ENCODE results near the gene AGPAT4.
"Not testable (repeated sequence)": the region's sequence is repeated elsewhere in the genome, so short reads cannot be mapped to it uniquely, and the experiment has no call there.

Gene AGPAT4

GRCh38 chr6:161200610-161201370 lies 73.1 kb downstream of the AGPAT4 start:
- DNase-seq (ENCODE audit: low spot score): no peak

- no peak for DNase-seq (ENCODE audit: low spot score)
Measured at GRCh38 chr6:161199850-161200249, 74.0 kb downstream of the AGPAT4 start.

DNA sequence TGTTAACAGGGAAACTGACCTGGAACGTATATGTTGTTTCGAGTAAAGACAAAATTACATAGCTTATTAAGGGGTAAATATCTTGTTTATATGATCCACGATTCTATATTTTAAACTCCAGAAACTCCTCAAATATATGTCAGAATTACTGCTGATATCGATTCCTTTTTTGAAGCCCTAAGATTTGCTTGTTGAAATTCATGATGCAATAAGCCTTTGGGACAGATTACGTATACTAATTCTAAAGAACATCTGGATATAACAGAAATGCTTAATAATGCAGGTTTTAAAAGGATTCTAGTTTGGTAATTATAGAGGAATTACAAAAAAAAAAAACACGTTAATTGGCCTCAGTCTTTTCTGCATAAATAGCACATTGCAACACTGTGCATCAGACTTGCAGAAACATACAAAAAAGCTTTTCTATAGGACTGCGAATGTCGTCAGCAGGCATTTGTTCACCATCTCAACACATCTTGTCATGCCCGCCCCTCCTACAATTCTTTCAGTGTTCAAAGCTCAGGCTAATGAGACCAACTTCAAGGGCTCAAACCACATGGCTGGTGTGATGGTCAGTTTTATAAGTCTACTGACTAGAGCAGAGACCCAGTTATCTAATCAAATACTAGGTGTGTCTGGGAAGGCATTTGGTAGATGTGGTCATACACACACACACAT lies 74.9 kb downstream of the AGPAT4 start:
- DNase-seq (ENCODE audit: low spot score): no peak

GRCh38 chr6:161198176-161198575 lies 75.7 kb downstream of the AGPAT4 start:
- DNase-seq (ENCODE audit: low spot score): no peak

GRCh38 chr6:161195386-161195785 lies 78.5 kb downstream of the AGPAT4 start:
- DNase-seq (ENCODE audit: low spot score): no peak

DNA sequence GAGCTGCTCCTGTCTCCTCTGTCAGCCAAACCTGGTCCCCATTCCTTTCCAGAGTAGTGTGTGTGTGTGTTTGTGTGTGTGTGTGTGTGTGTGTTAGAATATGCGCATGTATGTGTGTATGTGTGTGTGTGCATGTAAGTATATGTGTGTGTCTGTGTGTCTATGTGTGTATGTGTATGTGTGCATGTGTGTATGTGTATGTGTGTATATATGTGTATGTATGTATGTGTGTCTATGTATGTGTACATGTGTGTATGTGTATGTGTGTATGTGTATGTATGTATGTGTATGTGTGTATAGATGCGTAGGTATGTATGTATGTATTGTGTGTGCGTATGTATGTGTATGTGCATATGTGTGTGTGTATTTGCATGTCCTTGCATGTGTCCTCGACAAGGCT lies 79.5 kb downstream of the AGPAT4 start:
- DNase-seq (ENCODE audit: low spot score): no peak

DNA sequence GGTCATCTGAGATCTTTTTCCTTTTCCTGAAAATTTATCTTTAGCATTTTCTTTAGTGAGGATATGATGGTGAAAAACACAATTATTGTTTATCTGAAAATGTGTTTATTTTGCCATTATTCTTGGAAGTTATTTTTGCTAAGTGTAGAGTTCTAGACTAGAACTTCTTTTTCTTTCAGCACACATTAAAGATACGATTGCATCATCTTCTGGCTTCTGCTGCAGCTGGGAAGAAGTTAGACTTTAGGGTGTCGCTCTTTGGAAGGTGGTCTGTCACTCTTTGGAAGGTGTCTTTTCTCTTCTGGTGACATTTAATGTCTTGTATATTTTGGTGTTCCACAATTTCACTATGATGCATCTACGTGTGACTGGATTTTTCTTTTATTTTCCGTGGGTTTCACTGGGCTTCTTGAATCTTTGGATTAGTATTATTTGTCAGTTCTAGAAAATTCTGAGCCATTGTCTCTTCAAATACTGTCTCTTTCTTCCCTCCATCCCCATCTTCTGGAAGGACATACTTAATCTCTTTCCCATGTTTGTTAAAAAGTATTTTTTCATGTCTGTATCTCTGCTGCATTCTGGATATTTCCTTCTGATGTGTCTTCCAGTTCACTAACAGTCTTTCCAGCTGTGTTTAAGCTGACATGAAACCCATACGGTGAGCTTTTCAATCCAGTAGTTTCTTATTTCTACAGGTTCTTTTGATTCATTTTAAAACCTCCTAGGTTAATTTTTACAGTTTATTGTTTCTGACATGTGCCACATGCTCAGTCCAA lies 81.0 kb downstream of the AGPAT4 start:
- DNase-seq (ENCODE audit: low spot score): no peak

GRCh38 chr6:161191671-161192070 lies 82.2 kb downstream of the AGPAT4 start:
- DNase-seq (ENCODE audit: low spot score): no peak

- DNase-seq (ENCODE audit: low spot score): no peak
Measured at GRCh38 chr6:161191007-161191406, 82.9 kb downstream of the AGPAT4 start.

DNA sequence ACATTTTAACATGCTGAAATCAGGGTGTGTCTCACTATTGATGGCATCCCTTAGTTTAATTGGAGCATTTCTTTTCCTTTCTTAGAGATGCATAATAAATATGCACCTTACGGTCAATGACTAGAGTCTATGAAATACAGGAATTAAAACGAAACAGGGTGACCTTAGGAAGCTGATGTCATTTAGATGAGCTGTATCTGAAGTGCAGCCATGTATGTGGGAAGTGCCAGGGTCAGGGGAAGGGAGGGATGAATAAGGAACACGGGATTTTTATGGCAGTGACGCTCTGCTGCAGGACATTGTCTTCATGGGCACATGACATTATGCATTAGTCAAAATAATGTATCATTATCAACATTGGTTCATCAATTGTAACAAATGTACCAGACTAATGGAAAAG lies 84.0 kb downstream of the AGPAT4 start:
- no peak for DNase-seq (ENCODE audit: low spot score)

DNA sequence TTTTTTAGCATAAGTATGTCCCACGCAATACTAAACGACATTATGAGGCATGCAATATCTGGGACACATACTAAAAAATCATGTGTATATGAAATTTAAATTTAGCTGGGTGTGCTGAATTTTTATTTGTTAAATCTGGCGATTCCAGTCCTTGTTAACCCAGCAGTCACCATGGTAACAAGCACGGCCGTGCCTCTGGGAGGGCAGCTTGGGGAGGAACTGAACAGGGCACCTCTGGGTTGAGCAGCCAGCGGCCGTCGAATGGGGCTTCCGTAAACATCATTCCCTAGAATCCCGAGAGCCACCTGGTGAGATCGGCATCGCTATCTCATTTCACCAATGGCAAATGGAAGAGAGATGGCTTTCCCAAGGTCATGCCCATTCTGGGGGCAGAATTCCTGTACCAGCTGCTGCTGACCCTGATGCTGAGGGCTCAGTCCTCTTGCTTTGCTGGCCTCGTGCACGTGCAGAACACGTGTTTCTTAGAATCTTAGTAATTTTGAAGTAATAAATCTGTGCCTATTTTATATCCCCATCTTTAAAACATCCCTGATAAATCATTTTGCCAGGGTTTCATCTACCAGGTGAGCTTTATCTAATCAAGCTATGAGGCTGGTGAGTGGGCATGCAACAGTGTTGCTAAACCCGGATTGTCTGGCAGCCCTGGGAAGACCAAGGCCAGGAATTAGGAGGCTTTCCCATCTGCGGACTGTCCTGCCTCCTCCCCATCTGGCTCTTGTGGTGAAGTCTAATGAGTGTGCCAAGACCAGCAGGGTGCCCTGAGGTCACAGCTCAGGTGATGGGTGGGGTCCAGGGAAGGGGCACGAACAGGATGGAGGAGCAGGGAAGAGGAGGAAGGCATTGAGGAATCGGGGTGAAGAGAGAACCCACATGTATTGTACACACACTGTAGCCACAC lies 85.1 kb downstream of the AGPAT4 start:
- no peak for DNase-seq (ENCODE audit: low spot score)

- DNase-seq (ENCODE audit: low spot score): no peak
Measured at GRCh38 chr6:161186173-161186769, 87.6 kb downstream of the AGPAT4 start.

DNA sequence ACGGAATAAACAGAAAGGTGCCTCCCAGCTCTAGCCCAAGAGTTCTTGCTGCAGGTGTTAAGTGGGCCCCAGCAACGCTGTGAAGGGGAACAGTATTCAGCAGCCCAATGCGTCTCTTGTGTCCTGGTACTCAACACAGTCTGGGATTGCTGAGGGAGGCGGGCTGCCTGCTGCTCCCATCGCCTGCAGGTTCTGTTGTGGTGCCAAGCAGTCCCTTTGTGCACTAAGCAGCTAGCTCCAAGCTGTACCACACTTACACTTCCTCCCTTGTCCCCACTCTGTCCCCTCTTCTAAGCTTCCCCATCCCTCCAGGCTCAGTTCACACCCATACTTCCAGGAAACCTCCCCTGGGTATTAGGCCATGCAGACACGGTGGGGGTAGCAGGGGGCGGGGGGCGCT lies 92.7 kb downstream of the AGPAT4 start:
- DNase-seq (ENCODE audit: low spot score): no peak

GRCh38 chr6:161178155-161178554 lies 95.7 kb downstream of the AGPAT4 start:
- DNase-seq (ENCODE audit: low spot score): not testable (repeated sequence)

DNA sequence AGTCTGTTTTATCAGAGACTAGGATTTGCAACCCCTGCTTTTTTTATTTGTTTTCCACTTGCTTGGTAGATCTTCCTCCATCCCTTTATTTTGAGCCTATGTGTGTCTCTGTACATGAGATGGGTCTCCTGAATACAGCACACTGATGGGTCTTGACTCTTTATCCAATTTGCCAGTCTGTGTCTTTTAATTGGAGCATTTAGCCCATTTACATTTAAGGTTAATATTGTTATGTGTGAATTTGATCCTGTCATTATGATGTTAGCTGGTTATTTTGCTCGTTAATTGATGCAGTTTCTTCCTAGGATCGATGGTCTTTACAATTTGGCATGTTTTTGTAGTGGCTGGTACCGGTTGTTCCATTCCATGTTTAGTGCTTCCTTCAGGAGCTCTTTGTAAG lies 97.4 kb downstream of the AGPAT4 start:
- DNase-seq (ENCODE audit: low spot score): not testable (repeated sequence)

DNA sequence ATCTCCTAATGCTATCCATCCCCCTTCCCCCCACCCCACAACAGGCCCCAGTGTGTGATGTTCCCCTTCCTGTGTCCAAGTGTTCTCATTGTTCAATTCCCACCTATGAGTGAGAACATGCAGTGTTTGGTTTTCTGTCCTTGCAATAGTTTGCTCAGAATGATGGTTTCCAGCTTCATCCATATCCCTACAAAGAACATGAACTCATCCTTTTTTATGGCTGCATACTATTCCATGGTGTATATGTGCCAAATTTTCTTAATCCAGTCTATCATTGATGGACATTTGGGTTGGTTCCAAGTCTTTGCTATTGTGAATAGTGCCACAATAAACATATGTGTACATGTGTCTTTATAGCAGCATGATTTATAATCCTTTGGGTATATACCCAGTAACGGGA lies 101.1 kb downstream of the AGPAT4 start:
- not testable (repeated sequence) for DNase-seq (ENCODE audit: low spot score)

- no peak for DNase-seq (ENCODE audit: low spot score)
Measured at GRCh38 chr6:161171207-161171606, 102.7 kb downstream of the AGPAT4 start.

DNA sequence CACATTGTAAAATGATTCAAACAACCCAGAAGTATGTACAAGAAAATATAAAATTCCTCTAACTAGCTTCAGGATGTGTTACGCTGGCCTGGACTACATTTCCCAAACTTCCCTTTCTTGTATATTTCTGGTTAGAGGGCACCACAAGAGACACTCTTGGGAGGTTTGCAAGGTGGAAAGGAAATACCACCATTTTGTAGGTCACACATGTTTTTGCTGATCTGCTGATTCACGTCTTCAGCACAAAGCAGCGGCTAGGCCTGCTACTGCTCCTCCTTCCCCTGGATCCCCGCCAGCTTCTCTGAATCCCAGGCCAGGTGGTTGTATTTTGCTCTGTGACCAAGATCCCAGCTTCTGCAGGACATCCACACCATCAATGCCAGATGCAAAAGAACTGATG lies 104.2 kb downstream of the AGPAT4 start:
- DNase-seq (ENCODE audit: low spot score): no peak

DNA sequence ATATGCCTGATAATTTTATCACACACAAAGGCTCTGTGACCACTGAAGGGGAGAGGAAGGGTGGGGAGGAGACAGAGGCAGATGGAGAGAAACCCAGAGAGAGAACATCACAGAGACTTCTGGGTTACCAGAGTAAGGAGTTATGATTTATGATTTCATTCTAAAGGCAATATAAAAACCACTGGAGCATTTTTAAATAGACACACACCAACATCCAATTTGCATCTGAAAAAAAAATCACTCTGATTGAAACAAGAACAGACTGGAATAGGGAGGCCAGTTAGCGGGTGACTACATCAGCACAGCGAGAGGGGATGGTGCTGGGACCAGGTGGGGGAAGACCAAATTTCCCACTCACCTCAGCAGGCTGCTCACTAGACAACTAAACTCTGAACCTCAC lies 104.8 kb downstream of the AGPAT4 start:
- no peak for DNase-seq (ENCODE audit: low spot score)

GRCh38 chr6:161168281-161168891 lies 105.5 kb downstream of the AGPAT4 start:
- DNase-seq (ENCODE audit: low spot score): no peak

GRCh38 chr6:161166677-161167076 lies 107.2 kb downstream of the AGPAT4 start:
- DNase-seq (ENCODE audit: low spot score): no peak
